ENCODE measurements around the gene FGF12. TPM values are rescaled to one million over a fixed set of nuclear protein-coding genes. Genes with fewer than 3 reads are reported as not detected.
"Not testable (repeated sequence)": the region's sequence is repeated elsewhere in the genome, so short reads cannot be mapped to it uniquely, and the experiment has no call there.

FGF12 gene
- total and polyA plus RNA-seq, 2 donors (not counting 1 experiment from before 2014, with no cell fraction given), result 0.17 TPM; not detected in 1

DNA sequence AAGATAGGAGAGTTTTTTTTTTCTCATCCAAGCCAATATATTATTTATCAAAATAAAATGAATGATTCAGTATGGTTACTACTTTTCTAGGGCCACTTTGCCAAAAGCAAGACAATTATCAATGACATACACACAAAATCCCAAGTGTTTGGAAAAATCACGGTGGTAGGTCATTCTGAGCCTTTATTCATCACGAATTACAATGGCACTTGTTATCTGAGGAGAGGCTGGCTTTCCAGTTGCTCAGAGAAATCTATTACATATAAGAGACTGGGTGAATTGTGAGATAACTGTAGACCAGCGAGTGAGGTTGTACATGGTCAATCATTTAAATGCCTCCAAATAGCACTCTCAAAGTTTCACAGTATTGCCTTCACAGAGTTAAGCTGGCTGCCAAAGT, 20.4 kb upstream of the FGF12 start:
- H2AFZ ChIP-seq (ENCODE audit: low read length), result no peak overlapping the region
- H4K20me1 ChIP-seq (ENCODE audit: control insufficient read depth, extremely low read depth, insufficient read depth, low read length), result no peaks in the 10 kb centered on the region
- no peaks in the 10 kb centered on the region for H3K27me3 ChIP-seq (ENCODE audit: control insufficient read depth, insufficient read depth, low read length)
- no peak overlapping the region for H3K27ac ChIP-seq (ENCODE audit: insufficient read depth, low read length)
- no peak overlapping the region for H3K4me2 ChIP-seq (ENCODE audit: extremely low read depth, insufficient read depth, low read length)
- no peaks in the 10 kb centered on the region for H3K36me3 ChIP-seq (ENCODE audit: control insufficient read depth, insufficient read depth, low read length)
- TF ChIP-seq, protein P1, sequence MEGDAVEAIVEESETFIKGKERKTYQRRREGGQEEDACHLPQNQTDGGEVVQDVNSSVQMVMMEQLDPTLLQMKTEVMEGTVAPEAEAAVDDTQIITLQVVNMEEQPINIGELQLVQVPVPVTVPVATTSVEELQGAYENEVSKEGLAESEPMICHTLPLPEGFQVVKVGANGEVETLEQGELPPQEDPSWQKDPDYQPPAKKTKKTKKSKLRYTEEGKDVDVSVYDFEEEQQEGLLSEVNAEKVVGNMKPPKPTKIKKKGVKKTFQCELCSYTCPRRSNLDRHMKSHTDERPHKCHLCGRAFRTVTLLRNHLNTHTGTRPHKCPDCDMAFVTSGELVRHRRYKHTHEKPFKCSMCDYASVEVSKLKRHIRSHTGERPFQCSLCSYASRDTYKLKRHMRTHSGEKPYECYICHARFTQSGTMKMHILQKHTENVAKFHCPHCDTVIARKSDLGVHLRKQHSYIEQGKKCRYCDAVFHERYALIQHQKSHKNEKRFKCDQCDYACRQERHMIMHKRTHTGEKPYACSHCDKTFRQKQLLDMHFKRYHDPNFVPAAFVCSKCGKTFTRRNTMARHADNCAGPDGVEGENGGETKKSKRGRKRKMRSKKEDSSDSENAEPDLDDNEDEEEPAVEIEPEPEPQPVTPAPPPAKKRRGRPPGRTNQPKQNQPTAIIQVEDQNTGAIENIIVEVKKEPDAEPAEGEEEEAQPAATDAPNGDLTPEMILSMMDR (conservative IDR thresholded peaks at IDR 0.05 in 1 of 2, IDR thresholded peaks at IDR 0.05 in 1 of 2; ENCODE audit: low read depth in 1 of 2, low read length in 2 of 2), result no peak
- no peak for TF ChIP-seq EZH2 (IDR thresholded peaks at IDR 0.05; ENCODE audit: low read length, missing control alignments)
- H3K4me1 ChIP-seq (ENCODE audit: control insufficient read depth, extremely low read depth, insufficient read depth, low read length), result no peaks in the 10 kb centered on the region
- no peaks in the 10 kb centered on the region for H3K9me3 ChIP-seq (ENCODE audit: control insufficient read depth, insufficient read depth, low read depth, low read length)
- H3K9ac ChIP-seq (ENCODE audit: insufficient read depth, low read length), result no peak overlapping the region
- H3K79me2 ChIP-seq (ENCODE audit: control insufficient read depth, insufficient read depth, low read length), result no peaks in the 10 kb centered on the region
- no peak overlapping the region for H3K4me3 ChIP-seq (replicated peaks in 1 of 4; ENCODE audit: control extremely low read depth in 1 of 4, insufficient read depth in 1 of 4, low read depth in 3 of 4, low read length in 4 of 4)
- no peak for DNase-seq (ENCODE audit: low read depth in 2 of 2)

DNA sequence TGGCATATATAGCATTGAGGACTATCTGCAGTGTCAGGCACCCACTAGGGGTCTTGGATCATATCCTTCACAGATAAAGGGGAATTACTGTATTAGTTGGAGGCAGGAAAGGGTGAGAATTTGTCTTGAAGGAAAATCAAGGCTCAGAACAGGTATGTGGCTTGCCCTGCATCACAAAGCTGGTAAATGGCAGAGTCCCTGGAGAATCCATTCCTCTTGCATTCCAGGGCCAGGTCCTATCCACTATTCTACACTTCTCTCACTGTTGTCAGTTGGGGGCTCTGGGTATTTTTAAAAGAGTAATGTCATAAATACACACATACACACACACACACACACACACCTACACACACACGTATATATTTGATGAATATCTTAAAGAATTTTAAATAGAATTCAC, 19.8 kb upstream of the FGF12 start:
- Histone ChIP-seq H4K20me1 (ENCODE audit: control insufficient read depth, extremely low read depth, insufficient read depth, low read length) (no peaks in the 10 kb centered on the region), H3K9ac (ENCODE audit: insufficient read depth, low read length) (no peak overlapping the region), H3K4me3 (replicated peaks in 1 of 4; ENCODE audit: control extremely low read depth in 1 of 4, insufficient read depth in 1 of 4, low read depth in 3 of 4, low read length in 4 of 4) (no peak overlapping the region), H2AFZ (ENCODE audit: low read length) (no peak overlapping the region), H3K27me3 (ENCODE audit: control insufficient read depth, insufficient read depth, low read length) (no peaks in the 10 kb centered on the region), H3K4me2 (ENCODE audit: extremely low read depth, insufficient read depth, low read length) (no peak overlapping the region), H3K27ac (ENCODE audit: insufficient read depth, low read length) (no peak overlapping the region), H3K4me1 (ENCODE audit: control insufficient read depth, extremely low read depth, insufficient read depth, low read length) (no peaks in the 10 kb centered on the region), H3K79me2 (ENCODE audit: control insufficient read depth, insufficient read depth, low read length) (no peaks in the 10 kb centered on the region), H3K9me3 (ENCODE audit: control insufficient read depth, insufficient read depth, low read depth, low read length) (no peaks in the 10 kb centered on the region), H3K36me3 (ENCODE audit: control insufficient read depth, insufficient read depth, low read length) (no peaks in the 10 kb centered on the region)
- DNase-seq (ENCODE audit: low read depth in 2 of 2), result no peak
- no peak for TF ChIP-seq EZH2 (IDR thresholded peaks at IDR 0.05; ENCODE audit: low read length, missing control alignments)
- TF ChIP-seq, protein P1 (conservative IDR thresholded peaks at IDR 0.05 in 1 of 2, IDR thresholded peaks at IDR 0.05 in 1 of 2; ENCODE audit: low read depth in 1 of 2, low read length in 2 of 2), result no peak

DNA sequence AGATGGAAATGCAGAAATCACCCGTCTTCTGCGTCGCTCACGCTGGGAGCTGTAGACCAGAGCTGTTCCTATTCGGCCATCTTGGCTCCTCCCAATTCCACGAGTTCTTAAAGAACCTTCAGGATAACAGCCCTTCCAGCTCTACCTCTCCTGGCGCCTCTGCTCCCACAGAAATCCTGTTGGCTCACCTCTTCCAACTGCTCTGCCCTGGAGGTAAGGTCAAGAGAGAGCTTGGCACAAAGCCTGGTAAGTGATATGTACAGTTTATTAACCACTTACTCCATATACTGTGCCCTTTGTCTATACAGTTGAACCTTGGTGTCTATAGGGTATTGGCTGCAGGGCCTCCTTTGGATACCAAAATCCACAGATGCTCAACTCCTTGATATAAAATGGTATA, 17.8 kb upstream of the FGF12 start:
- no peak for DNase-seq (ENCODE audit: low read depth in 2 of 2)

DNA sequence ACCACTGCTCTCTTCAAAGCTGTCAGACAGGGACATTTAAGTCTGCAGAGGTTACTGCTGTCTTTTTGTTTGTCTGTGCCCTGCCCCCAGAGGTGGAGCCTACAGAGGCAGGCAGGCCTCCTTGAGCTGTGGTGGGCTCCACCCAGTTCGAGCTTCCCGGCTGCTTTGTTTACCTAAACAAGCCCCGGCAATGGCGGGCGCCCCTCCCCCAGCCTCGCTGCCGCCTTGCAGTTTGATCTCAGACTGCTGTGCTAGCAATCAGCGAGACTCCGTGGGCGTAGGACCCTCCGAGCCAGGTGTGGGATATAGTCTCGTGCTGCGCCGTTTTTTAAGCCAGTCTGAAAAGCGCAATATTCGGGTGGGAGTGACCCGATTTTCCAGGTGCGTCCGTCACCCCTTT, 17.3 kb upstream of the FGF12 start:
- not testable (repeated sequence) for H3K4me3 ChIP-seq (replicated peaks in 1 of 4; ENCODE audit: control extremely low read depth in 1 of 4, insufficient read depth in 1 of 4, low read depth in 3 of 4, low read length in 4 of 4); H3K27ac ChIP-seq (ENCODE audit: insufficient read depth, low read length); H3K9me3 ChIP-seq (ENCODE audit: control insufficient read depth, insufficient read depth, low read depth, low read length); DNase-seq (ENCODE audit: low read depth in 2 of 2); H3K27me3 ChIP-seq (ENCODE audit: control insufficient read depth, insufficient read depth, low read length); H2AFZ ChIP-seq (ENCODE audit: low read length); H3K9ac ChIP-seq (ENCODE audit: insufficient read depth, low read length); H3K36me3 ChIP-seq (ENCODE audit: control insufficient read depth, insufficient read depth, low read length); H3K4me2 ChIP-seq (ENCODE audit: extremely low read depth, insufficient read depth, low read length); H3K79me2 ChIP-seq (ENCODE audit: control insufficient read depth, insufficient read depth, low read length); H4K20me1 ChIP-seq (ENCODE audit: control insufficient read depth, extremely low read depth, insufficient read depth, low read length); H3K4me1 ChIP-seq (ENCODE audit: control insufficient read depth, extremely low read depth, insufficient read depth, low read length)

More for the DNA sequence above, 17.8 kb upstream of the FGF12 start:
- H3K4me3 ChIP-seq (replicated peaks in 1 of 4; ENCODE audit: control extremely low read depth in 1 of 4, insufficient read depth in 1 of 4, low read depth in 3 of 4, low read length in 4 of 4), result no peak overlapping the region
- no peak overlapping the region for H3K9ac ChIP-seq (ENCODE audit: insufficient read depth, low read length)
- TF ChIP-seq, protein P1 (conservative IDR thresholded peaks at IDR 0.05 in 1 of 2, IDR thresholded peaks at IDR 0.05 in 1 of 2; ENCODE audit: low read depth in 1 of 2, low read length in 2 of 2), result no peak
- no peaks in the 10 kb centered on the region for H3K27me3 ChIP-seq (ENCODE audit: control insufficient read depth, insufficient read depth, low read length)
- no peaks in the 10 kb centered on the region for H3K79me2 ChIP-seq (ENCODE audit: control insufficient read depth, insufficient read depth, low read length)
- H3K4me1 ChIP-seq (ENCODE audit: control insufficient read depth, extremely low read depth, insufficient read depth, low read length), result no peaks in the 10 kb centered on the region
- no peak overlapping the region for H2AFZ ChIP-seq (ENCODE audit: low read length)
- no peaks in the 10 kb centered on the region for H3K36me3 ChIP-seq (ENCODE audit: control insufficient read depth, insufficient read depth, low read length)
- H3K9me3 ChIP-seq (ENCODE audit: control insufficient read depth, insufficient read depth, low read depth, low read length), result no peaks in the 10 kb centered on the region
- no peak overlapping the region for H3K4me2 ChIP-seq (ENCODE audit: extremely low read depth, insufficient read depth, low read length)
- H4K20me1 ChIP-seq (ENCODE audit: control insufficient read depth, extremely low read depth, insufficient read depth, low read length), result no peaks in the 10 kb centered on the region
- no peak overlapping the region for H3K27ac ChIP-seq (ENCODE audit: insufficient read depth, low read length)
